HG03558 (cell line): ENCODE measurements around the gene EML6.
"Not testable (repeated sequence)": the region's sequence is repeated elsewhere in the genome, so short reads cannot be mapped to it uniquely, and the experiment has no call there.

Experiments used
- ATAC-seq: cut with Tn5 transposase; IDR thresholded peaks from one replicate; pipeline ENCODE4 v1.9.1; 2021; ENCODE audit warnings: moderate number of reproducible peaks; ENCODE audit not compliant: unreplicated experiment; ENCODE audit errors: extremely low read depth

Gene EML6

DNA sequence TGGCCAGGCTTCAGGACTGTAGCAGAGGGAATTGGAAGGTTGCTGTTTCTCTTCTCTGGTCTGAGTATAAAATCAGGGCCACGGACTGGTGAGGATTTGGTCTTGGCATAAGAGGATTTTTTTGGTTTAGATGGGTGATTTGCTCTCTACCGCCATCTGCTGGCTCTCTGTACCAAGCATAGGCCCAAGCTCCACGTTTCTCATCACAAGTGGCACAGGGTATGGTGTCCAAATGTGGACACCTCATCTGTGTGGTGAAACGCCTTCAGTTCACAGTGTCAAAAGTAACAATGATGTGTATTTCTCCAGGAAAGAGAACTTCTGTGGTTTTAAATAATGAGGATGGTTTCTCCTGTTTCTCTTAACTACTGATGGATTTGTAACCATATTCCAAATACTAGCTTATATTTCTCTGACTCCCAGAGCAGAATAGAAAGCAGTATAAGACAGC lies 115.1 kb downstream of the EML6 start:
- ATAC-seq: peak; percentile 65

DNA sequence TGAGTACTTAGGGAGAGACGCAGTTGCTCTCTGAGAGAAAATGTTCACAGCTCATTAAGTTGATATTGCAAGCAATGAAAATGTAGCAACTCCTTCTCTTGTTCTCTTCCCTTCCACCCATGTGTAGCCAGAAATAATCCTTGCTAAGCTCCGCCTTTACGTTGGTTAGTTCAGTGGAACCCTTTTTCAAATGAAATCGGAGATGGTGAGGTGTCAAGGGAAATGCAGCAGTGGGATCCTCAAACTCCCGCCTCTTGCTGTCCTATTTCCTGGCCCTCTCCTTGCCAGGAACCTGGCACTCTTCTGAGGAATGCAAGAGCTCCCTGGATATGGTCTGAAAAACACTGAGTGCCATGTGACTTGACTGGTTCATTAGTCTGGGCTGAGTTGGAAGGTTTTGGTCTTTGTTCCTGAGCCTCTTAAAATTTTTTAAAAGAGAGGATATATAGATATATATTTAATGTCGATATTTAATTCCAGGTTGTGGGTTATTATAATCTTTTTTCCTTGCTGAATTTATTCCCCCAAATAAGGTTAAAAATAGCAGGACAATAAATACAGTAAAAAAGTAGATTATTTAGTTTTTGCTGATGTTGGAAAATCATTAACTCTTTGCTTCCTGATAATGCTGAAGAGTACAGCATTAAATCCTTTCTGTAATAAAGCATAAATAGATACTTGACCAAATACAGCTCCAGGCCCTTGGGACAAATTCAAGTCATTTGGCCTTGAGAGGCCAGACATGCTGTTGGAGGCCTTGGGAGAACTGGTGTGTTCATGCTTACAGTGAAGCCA lies 116.2 kb downstream of the EML6 start:
- ATAC-seq: no peak

DNA sequence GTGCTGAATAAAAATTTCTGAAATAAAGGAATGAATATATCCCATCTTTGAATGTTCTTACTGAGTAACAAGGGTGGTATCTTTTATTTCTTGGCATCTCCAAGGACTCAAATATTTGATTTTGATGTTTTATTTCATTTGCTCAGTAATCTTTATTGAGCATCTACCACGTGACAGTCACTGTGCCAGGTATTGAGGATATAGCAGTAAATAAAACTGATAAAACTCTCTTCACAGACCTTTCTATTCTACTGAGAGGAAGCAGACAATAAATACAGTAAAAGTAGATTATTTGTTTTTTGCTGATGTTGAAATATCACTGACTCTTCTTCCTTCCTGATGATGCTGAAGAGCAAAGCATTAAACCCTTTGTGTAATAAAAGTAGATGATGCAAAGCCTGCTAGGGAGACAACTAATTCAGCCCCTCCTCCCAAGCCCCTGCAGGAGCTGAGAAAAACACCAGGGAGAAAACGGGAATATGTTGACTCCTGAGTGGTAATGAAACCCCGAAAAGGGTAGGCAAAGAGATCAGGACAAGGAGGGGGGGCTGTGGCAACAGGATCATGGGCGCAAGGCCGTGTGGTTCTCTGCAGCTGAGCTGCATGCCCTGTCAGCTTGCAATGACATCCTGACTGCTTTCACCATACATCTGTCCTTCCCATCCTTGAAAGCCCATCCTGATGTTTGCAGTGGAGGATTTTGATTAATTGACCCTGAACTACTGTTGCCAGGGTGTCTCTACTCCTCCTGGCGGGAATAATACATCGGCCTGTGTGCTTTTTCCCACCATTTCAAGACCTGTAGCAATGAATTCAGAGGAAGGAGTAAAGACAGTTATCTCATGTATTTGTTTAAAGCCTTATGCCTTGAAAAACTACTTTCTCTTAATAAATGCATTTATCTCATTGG lies 117.4 kb downstream of the EML6 start:
- ATAC-seq: no peak

DNA sequence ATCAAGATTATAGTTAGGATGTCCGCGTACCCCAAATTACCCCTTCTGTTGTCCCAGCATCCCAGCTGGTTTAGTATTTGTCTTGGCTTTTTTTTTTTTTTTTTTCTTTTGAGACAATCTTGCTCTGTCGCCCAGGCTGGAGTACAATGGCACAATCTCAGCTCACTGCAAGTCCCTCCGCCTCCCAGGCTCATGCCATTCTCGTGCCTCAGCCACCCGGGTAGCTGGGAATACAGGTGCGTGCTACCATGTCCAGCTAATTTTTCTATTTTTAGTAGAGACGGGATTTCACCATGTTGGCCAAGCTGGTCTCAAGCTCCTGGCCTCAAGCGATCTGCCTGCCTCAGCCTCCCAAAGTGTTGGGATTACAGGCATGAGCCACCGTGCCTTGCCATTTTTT lies 118.0 kb downstream of the EML6 start:
- not testable (repeated sequence) for ATAC-seq

DNA sequence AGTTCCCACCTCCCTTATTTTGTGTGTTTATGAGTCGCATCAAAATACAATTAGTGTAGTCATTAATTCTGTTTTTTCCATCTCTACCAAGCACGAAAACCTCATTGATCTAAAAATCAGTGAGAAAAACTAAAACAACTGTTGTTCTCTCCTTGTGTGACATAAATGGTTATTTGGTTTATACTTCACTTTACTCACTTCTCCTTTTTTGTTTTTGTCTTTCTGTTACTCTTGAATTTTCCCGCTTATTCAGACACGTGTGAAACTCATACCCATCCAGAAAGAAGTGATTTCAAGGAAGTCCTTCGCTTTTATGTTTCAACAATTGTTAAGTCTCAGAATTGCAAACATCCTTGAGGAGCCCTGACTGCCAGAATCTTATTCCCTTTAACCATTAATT lies 121.6 kb downstream of the EML6 start:
- ATAC-seq: no peak

DNA sequence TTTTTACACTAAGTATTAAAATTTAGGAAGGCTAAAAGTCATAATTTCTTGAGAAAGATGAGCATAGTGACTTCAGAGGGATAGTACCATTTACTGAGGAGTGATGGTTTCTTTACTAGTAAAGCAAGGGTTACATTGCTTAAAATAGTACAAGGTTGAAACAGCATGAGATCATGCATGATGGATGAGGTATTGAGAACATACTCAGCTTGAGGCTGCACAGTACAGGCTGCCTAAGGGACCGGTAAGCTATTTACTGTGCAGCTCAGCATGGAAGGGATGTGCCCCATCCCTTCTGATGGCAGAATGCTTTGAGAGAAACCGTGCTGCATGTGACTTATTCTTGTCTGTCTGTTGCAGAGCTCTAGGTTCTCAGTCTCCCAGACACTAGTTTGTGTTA lies 122.1 kb downstream of the EML6 start:
- no peak for ATAC-seq

DNA sequence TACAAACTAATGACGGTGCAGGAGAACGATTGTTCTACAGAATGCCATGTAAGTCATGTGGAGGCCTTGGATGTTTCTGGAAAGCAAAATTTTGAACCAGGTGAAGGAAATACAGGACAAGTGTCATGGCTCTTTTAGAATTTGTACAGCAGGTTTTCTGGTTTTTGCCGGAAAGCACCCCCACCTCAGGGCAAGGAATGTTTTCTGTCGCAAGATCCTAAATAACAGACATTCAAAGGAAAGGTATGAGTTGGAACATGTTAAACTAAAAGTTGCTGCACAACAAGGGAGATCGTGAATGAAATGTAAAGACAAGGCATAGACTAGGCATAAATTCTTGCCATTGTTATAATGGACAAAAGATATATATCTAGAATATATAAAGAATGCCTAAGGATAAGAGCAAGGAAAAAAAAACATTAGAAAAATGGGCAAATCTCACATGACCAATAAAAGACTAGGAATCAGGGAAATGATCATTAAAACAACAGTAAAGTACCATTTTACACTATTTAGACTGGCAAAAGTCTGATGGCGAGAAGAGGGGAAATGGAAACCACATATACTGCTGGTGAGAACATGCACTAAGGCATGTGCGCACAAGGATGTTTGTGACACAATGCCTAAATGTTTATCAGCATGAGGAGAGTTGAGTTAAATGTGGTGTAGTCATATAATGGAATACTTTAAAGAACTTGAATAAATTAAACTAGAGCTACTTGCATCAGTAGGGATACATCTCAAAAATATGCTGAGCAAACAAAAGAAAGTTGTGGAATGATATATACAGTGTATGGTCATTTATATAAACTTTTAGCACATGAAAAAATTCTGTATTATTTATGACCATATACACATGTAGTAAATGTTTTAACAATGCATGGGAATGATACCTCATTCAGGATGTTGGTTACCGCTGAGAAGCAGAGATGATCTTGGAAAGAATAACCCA lies 127.0 kb downstream of the EML6 start:
- no peak for ATAC-seq

DNA sequence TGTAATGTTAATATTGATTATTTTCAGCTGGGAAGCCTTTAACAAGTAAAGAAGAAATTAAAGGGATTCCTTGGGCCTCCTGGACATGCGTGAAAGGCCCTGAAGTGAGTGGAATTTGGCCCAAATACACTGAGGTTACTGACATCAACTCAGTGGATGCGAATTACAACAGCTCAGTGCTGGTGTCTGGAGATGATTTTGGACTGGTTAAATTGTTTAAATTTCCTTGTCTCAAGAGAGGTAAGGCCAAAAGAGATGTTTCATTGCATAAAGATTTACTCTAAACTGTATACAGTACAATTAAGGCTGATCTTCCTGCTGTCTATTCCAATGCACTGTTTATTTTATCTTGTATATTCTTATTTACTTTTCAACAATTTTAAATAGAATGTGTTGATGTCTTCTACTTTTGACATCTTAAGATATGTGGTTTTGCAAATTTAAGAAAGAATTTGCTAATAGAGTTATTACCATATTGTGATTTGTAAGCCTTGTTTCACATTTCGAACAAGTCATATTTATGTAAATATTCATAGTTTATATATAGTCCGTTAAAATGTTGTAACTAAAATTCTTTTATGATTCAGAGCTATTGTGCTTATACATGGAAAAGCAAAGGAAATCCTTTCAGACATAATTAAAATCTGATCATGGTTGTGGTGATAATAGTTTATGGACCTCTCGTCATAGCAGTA lies 130.3 kb downstream of the EML6 start:
- no peak for ATAC-seq

DNA sequence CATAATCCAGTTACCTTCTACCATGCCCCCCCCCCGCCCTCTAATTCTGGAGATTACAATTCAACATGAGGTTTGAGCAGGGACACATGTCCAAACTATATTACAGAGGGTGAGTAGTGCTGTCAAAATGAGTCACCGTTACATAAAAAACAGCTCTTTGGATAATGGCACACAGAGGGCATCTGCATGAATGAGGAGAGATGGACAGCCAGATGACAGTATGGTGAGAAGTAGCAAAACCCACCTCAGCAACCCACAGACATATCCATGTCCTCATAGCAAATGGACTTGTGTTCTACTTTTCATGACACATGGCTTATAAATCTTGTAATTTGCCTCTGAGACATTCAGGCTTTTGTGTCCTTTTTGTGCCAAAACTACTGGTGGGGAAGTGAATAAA lies 132.0 kb downstream of the EML6 start:
- ATAC-seq: no peak

DNA sequence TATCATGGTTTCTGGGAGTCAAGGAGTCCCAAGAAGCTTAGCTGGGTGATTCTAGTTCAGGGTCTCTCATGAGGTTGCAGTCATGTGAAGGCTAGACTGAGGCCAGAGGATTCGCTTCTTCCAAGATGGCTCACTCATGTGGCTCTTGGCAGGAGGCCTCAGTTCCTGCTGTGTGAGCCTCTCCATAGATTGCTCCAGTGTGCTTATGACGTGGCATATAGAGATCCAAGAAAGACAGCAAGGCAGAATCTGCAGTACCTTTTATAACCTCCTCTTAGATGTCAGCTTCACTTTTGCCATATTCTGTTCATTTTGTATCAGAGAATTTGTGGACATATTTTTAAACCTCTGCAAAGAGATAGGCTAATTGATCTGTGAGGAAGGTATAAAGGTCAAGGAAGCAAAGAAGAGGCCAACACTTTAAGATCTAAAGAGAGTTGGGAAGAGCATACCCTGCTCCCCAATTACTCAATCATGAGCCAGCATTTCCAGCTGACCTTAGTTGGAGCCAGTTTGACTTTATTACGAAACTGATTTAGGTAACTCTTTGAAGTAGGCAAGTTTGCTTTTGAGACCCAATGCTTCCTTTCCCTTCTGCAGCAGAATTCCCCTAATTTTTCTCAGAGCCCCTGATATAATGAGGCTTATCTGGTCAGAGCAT lies 134.7 kb downstream of the EML6 start:
- no peak for ATAC-seq

DNA sequence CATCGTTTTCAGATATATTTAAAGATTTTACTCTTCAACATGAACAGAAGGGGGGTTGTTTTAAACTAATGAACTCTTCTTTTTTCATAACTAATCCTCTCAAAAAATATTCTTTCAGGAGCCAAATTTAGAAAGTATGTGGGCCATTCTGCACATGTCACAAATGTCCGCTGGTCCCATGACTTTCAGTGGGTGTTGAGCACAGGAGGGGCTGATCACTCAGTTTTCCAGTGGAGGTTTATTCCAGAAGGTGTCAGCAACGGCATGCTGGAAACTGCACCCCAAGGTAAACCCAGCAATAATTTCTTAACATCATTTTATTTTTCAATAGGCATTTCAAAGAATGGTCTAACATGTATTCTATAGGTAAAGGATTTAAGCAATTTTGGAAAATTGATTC lies 136.0 kb downstream of the EML6 start:
- no peak for ATAC-seq

DNA sequence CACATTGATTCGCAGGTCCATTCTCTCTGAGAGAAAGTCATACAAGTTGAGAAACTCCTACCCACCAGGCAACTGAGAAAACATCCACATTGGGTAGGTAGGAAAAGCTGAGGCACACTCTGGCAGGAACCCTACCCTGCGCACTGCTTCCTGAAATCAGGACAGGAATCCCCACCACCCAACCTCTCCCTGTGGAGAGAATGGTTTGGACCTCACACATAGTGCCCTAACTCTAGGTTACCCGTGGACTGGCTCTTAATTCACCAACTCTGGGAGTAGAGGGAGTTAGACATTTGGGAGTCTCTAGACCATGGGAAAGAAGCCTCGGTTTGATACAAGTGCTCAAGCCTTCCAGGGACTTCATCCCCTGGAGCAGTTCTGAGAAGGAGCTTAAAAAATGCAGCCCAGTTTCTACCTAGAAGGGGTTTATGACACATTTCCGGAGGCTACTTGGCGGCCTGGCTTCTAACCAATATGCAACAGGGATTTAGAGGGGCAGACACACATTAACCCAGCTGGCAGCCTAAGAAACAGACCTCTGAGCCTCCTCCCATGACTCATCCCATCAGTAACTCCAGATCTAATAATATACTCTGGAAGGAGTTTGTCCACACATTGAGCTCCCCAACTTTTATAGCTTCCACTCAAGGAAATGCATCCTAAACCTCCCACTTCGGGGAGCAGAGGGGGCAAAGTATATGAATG lies 136.7 kb downstream of the EML6 start:
- ATAC-seq: no peak

DNA sequence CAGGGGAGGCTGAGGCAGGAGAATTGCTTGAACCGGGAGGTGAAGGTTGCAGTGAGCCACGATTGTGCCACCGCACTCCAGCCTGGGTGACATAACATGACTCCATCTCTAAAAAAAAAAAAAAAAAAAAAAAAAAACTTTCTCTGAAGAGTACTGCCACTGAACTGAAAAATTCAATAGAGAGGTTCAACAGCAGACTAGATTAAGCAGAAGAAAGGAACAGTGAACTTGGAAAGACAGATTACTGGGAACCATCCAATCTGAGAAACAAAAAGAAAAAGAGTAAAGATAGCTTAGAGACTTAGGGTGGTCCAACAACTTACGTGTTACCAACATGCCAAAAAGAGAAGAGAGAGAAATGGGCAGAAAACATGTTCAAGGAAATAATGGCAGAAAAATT lies 138.8 kb downstream of the EML6 start:
- no peak for ATAC-seq

DNA sequence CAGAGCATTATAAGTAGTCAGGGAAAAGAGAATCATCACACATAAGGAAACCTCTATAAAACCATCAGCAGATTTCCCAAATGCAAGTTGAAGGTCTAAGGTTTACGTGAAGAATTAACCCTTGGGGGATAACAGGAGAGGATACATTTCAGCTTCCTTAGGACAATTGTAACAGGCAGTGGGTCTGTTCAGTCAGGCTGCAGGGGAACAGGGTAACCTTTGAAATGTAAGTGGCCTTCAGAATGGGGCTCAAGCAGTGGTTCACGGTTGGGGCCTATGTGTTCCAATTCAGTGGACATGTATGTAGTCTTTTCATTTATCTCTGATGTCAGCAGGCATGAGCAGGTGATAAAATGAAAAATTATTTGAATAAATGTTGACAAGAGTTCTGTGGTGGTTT lies 139.3 kb downstream of the EML6 start:
- ATAC-seq: no peak

DNA sequence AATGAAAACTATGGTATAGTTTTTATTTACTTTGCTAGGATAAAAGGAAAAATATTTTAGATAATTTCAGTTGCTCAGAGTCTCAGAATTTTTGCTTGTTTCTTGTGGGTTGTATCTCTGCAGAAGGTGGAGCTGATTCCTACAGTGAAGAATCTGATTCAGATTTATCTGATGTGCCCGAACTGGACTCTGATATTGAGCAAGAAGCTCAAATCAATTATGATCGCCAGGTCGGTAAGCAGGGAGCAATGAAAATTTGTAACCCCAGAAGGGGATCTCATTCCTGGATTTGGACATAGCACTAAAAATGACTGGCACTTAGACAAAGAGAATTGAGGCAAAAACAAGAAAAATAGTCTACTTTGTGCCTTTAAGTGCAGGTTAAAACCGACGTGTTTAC lies 140.2 kb downstream of the EML6 start:
- no peak for ATAC-seq

DNA sequence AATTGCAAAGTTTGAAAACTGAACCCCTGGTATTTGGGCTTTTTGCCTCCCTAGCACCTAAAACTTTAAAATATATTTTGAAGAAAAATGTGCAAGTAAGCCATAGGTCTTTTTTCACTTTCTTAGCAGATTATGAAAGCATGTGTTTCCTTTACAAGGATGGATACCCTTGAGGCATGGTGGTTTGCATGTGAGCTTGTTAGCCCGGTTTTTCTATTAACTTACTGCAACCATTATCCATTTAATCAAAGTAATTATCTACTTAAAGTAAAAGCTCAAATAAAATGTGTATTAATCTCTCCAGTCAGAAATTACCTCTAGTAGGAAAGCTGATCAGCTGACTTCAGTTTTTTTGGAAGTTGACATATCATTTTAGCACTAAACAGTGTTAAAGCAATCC lies 140.6 kb downstream of the EML6 start:
- ATAC-seq: no peak

DNA sequence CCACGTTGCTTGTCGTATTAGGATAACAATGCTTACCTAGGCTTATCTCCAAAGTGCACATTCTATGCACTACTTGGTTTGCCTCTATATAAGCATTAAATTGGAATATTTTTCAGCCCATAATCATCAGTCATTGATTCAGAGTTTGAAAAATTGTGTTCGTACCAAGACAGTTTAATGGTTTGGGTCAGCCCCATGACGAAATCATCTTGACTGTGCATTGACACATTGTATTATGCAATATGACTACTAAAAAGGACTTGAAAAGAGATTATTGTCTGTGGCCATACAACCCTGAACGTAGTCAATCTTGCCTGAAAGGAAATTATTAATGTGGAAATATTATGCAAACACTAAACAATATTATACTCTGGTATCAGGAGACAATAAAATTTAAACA lies 141.3 kb downstream of the EML6 start:
- ATAC-seq: no peak

DNA sequence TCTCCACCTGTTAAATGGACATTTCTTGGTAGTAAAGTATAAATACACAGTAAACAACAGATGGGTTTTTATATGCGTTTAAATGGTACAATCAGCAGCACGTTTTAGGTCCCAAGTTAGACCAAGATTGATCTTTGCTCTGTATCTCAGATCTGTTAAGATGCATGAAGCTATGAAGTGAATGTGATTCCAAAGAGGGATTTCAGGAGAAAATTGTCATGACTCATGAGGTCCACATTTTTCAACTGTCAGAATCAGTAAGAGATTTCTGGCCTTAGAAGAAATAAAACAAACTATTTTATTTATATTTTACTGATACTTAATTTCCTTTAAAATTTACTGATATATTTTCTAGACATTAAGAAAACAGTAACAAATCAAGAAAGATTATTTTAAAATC lies 142.7 kb downstream of the EML6 start:
- no peak for ATAC-seq

DNA sequence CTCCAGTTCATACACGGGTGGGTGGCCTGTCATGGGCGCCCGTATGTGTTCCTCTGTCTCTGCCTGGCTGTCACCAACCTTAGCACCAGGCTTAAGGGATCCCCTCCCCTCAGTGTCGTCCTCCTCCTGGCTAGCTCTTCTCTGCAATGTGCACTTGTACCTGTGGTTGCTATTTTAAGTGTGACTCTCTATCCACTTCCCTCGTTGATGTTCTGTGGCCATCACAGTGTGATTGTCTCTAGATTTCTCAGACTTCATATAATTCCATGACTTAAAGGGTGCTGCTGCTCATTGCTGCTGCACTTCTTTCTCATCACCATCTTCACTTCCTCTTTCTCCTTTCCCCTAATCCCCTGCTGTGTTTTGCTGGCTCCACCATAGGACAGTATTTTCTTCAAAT lies 143.4 kb downstream of the EML6 start:
- peak; percentile 84 for ATAC-seq
